NCI-H2029 (cell line): Measurements from ENCODE around the gene CRTC1.
"Not testable (repeated sequence)": the region's sequence is repeated elsewhere in the genome, so short reads cannot be mapped to it uniquely, and the experiment has no call there.

ENCODE experiments used
- DNase-seq: peaks from one replicate; lab custom pipeline; 2025; lab: John Stamatoyannopoulos, UW

Gene CRTC1

GRCh38 chr19:18669883-18670282 lies 13.6 kb upstream of the CRTC1 start:
- no peak for DNase-seq

- DNase-seq, result no peak
These were observed 13.2 kb upstream of the CRTC1 start for GRCh38 chr19:18670312-18670711.

- no peak for DNase-seq
These were observed 12.0 kb upstream of the CRTC1 start for GRCh38 chr19:18671303-18672043.

- no peak for DNase-seq
These were observed 11.4 kb upstream of the CRTC1 start for GRCh38 chr19:18672044-18672451.

GRCh38 chr19:18672606-18673337 lies 10.7 kb upstream of the CRTC1 start:
- DNase-seq, result no peak

- peak; percentile 66 for DNase-seq
These were observed 8.9 kb upstream of the CRTC1 start for GRCh38 chr19:18674616-18675015.

- no peak for DNase-seq
These were observed 7.7 kb upstream of the CRTC1 start for GRCh38 chr19:18675779-18676178.

GRCh38 chr19:18676692-18677091 lies 6.8 kb upstream of the CRTC1 start:
- DNase-seq, result no peak

GRCh38 chr19:18677156-18677555 lies 6.3 kb upstream of the CRTC1 start:
- no peak for DNase-seq

GRCh38 chr19:18680148-18680547 lies 3.3 kb upstream of the CRTC1 start:
- not testable (repeated sequence) for DNase-seq

GRCh38 chr19:18682807-18683108 lies 722 bp upstream of the CRTC1 start:
- no peak for DNase-seq

GRCh38 chr19:18683958-18684641 lies 620 bp downstream of the CRTC1 start:
- no peak for DNase-seq

- DNase-seq, result no peak
These were observed 1.1 kb downstream of the CRTC1 start for GRCh38 chr19:18684642-18684993.

- no peak for DNase-seq
These were observed 2.2 kb downstream of the CRTC1 start for GRCh38 chr19:18685597-18686190.

- DNase-seq, result no peak
These were observed 4.4 kb downstream of the CRTC1 start for GRCh38 chr19:18687740-18688465.

GRCh38 chr19:18696023-18696422 lies 12.5 kb downstream of the CRTC1 start:
- no peak for DNase-seq

GRCh38 chr19:18697680-18698079 lies 14.2 kb downstream of the CRTC1 start:
- DNase-seq, result peak; percentile 90

GRCh38 chr19:18698321-18699167 lies 15.1 kb downstream of the CRTC1 start:
- peak; percentile 34 for DNase-seq

GRCh38 chr19:18699403-18700054 lies 16.0 kb downstream of the CRTC1 start:
- DNase-seq, result no peak

GRCh38 chr19:18700501-18701249 lies 17.2 kb downstream of the CRTC1 start:
- peak; percentile 62 for DNase-seq
